H4 (cell line): ENCODE measurements around the gene KLF9. TPM values are rescaled to one million over a fixed set of nuclear protein-coding genes. Genes with fewer than 3 reads are reported as not detected.

Experiments used
- DNase-seq: peaks from one replicate; pipeline ENCODE4 v3.0.0-alpha.2; 2015; ENCODE audit warnings: low spot score
- total RNA-seq: library from RNA; depleted of rRNA; stranded (reverse); fragments of >200 nt; shearing (Covaris generic); gene quantifications from 2 replicates; pipeline ENCODE4 v1.2.3, GENCODE V29; 2014

The KLF9 gene
- total RNA-seq, 1 experiment from 2014 or later, result 17.4 TPM

DNA sequence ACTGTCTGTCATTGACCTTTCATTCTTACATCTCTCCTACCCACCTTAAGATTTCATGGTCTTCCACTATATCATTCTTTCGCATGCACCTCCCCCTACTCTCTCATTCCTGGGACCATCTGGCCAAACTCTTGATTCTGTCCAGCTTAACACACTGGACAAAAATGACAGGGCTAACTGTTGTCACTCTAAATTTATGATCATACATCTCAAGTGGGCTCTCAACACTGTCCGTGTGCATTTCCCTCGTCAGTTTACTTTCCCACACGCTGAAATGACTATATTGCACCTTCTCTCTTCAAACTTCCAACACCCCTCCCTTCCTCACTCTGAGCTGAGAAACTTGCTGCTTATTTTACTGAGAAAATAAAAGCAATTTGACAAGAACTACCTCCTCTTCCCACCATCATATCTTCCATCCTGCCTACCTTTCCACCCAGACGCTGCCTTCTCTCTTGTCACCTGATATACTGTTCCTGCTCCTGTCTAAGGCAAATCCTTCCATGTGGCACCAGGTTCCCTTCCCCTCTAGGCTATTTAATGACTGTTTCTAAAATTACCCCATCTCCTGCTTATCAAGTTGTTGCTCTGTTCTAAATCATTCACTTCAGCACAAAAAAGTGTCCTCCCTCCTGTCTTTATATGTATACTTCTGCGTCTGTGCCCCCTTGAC, 8.1 kb upstream of the KLF9 start:
- DNase-seq, result no peak

DNA sequence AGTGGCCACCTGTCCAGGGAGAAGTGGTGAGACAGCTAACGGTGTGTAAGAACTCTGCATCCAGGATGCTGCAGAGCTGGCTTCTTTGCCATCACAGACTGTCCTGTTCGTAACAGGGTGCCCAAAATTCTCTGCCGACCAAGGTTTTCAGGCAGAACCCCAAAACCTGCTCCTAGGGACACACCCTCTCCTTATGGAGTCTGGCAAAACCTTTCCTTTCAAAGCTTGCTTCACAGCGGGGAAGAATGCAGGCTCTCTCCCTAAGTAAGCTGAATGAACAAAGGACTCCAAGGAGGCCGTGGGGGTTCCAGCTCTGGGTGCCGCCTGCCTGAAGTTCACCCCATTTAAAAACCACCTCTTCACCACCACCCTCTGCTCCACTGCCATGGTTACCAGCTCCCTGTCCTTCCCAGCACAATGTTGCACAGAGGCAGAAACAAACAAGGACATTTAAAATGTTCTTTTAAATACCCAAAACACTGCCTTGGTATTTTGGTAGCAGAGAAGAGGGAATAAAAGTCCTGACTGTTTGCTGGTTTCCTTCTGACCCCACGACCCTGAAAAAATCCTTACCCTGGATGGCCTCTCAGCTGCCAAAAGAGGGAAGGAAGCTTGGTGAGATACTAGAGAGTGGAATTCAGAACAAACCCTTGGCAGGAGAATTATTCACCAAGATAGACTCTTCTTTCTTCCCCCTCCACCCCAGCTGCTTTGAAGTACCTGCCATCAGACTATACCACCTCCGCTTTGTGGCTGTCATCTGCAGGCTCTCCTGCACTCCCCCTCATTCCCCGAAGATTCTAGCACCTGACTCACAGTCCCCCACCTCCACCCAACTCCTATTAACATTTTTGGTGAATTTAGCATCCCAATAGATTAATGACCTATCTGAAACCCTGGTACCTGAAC, 7.1 kb upstream of the KLF9 start:
- DNase-seq, result no peak

DNA sequence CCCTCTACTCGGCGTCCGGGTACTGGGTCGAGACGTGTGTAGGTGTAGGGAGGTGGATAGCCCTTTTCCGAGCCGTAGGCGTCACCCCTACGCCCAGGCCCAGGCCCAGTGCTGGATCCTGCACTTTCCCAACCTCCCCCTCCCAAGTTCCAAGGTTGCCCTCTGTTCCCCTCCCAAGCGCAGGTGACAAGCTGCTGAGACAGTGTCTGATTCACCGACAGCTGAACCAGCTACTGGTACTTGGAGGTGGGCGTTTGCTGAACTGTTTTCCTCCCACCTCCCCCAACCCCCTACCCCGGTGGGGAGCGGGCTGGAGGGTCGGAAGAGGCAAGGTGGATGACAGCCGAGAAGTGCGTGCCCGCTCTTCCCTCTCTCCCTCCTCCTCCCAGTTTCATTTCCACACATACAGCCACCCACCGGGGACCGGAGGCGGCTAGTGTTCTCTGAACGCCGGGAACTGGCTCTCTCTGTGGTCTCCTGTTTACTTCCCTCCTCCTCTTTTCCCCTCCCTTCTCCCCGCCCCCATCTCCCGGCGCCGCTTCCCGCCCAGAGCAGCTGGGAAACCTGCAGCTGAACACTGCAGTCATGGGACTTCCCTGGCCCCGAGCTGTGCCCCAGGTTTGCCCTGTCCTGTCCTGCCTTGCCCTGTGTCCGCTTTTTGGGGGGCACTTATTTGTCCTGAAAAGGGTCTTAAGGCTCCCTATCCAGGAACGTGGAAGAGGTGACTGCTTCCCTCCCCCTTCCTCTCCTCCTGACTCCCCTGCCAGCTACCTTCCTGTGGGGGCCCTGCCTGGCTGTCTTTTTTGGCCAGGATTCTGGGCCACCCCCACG, 6.2 kb upstream of the KLF9 start:
- DNase-seq, result peak; percentile 88

DNA sequence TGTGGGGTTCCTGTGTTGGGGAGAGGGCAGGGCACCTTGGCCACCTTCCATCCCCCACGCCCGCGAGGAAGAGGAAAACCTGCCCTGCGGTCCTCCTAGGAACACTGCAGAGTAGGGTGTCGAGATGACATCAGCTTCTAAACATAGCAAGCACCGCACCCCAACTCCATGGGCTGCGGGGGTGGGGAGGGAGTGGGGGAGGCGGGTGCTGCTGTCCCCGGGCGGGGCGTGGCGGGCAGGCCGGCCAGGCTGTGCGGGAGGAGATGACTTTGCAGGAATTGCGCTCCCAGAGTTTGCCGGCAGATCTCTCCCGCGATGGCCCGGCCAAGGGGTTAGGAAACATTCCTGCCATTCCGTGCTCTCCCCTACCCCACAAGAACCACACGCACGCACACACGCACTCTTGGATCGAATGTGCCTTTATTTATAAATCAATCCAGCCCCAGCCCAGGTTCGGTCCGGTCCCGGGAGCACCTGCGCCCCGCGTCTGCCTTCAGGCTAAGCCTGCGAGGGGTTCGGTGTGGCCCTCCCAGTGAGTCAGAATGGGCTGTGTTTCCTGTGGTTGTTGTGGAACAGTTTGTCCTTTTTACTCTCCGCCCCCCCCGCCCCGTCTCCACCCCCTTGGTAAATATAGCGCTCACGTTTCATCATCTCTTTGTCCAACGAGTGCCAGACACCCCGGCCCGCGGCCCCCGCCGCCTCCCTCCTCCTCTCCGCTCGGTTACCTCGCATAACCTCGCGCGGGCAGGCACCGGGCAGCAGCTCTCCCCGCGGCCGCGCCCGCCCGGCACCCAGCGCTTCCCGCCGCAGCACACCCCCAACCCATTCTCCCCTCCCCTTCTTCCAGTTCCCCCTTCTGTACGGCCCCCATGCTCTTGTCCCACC, 5.3 kb upstream of the KLF9 start:
- DNase-seq, result peak; percentile 94

DNA sequence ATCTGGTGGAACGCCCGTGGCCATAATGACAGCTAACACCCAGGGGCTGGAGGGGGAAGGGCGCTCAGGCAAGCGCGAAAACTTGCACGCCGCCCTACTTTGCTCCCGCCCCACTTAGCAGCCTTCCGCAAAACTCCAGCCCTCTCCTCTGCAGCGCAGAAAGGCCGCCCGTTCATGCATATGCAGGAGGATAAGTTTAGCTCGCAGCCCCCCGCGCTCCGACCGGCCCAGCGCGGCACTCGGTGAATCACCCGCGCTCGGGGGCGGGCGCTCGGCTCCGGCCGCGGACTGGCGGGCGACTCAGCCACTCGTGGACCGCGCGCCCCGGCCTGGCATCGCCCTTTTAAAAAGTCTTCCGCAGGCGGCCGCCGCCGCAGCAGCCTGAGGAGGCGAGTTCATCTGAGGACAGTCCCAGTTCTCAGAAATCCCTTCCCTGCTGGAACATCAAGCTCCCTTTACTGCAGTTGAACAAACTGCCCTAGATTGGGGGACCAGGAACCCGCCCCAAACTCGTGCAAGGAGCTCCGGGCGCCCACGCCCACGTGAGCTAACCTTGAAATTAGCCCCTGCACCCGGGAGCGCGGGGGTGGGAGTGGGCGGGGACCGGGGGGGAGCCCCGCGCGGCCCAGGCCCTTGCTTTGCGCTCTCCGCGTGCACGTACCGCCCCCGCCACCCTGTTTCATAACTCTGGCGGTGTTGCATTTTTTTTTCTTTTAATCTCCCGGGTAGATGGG, 4.5 kb upstream of the KLF9 start:
- peak; percentile 92 for DNase-seq

DNA sequence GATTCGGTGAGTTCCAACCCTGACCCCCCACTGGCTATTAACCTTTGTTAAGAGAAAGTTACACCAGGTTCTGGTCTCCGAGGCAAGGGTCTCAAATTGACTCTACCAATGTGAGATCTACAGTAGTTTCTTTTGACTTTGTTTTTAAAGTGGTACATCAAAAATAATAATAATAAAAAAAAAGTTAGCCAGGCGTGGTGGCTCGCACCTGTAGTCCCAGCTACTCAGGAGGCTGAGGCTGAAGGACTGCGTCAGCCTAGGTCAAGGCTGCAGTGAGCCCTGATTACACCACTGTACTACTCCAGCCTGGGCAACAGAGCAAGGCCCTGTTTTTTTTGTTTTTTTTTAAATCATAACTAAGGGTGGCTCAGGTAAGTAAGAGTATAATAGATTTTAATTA, 1.0 kb upstream of the KLF9 start:
- no peak for DNase-seq

DNA sequence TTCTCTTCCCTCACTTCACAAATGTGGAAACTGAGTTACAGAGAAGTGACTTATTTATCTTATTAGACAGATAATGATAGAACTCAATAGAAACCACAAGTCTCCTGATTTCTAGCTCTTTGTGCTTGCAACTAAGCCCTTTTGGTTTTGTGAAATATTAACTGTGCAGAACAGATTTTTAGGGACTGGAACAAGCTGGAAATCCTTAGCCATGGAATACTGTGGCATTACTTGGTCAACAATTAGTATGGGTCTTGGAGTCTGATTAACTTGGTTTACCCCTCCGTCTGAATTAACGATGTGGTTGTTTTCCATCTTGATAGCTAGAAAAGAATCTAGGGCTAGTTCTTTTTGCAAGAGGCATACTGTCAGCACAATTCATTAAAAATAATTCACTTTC, 584 bp upstream of the KLF9 start:
- no peak for DNase-seq

DNA sequence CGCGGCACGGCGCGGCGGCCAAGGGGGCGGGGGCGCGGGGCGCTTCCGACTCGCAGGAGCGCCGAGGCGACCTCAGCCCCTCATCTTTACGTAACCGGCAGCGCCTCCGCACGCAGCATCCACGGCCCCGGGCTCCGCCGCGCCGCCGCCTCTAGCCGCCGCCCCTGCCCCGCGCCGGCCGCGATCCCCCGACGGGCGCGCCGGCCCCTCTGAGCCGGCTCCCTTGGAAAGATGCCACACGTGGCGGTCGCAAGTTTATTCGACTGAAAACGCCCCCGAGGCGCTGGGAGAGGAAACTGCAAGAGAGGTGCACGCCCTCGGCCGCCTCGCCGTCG, 1.0 kb downstream of the KLF9 start:
- DNase-seq, result no peak

DNA sequence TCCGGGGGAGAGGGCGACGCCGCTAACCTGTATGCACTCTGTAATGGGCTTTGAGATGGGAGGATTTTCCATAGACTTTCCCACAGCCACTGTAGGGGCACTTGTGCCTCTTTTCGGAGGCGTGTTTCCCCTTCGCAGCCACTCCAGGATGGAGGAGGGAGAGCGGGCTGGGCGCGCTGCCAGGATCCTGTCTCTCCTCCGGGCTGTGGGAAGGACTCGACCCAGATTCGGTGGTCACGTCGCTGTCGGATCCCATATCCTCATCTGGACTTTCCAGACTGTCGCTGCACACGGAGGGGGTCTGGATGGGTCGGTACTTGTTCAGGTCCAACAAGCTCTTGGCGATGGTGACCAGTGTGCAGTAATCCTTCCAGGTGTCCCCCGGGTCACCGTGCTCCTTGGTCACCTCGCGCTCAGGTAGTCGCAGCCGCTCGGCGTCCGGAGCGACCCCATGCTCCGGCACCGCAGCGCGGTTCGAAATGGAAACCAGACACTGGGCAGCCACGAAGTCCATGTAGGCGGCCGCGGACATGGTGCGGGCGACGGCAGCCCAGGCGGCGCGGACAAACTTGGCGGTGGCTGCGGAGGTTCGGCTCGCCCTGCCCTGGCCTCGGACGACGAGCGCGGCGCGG, 1.5 kb downstream of the KLF9 start:
- peak; percentile 68 for DNase-seq

DNA sequence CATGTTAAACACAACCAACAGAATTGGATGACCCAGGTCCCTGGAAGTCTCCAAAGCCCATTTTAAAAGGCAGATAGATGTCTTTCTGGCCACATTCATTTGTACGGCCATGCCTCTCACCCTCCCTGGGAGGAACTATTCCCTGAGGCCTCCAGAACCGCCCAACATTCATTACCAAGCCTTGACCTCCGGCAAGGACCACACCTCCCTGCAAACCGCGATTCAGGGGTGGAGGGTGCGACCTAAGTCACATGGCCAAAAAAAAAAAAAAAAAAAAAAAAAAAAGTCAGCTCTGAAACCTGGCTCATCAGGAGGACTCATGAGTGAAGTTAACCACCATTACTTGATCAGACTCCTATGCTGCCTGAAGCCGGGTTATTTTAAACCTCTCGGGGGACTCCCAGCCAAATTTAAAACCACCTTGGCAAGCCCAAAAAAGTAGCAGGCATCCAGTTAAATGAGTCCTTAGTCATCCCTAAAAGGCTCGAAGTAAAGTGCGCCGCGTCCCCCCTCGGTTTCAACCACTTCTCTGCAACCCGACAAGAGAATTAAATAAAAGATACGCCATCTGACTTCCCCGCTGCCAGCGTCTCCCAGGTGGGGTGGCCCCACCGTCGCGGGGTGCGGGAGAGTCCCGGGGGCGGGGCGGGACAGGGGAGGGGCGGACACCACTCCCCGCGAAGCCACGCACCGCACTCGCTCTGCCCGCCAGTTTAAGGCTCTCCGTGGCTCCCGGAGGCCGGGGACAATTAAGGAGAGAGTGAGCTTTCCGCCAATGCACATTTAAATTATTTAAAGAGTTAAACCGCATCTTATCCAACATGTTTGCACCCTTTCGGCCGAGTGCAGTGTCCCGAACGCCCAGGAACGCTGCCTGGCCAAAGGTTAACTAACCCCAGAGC, 2.3 kb downstream of the KLF9 start:
- DNase-seq, result peak; percentile 88

DNA sequence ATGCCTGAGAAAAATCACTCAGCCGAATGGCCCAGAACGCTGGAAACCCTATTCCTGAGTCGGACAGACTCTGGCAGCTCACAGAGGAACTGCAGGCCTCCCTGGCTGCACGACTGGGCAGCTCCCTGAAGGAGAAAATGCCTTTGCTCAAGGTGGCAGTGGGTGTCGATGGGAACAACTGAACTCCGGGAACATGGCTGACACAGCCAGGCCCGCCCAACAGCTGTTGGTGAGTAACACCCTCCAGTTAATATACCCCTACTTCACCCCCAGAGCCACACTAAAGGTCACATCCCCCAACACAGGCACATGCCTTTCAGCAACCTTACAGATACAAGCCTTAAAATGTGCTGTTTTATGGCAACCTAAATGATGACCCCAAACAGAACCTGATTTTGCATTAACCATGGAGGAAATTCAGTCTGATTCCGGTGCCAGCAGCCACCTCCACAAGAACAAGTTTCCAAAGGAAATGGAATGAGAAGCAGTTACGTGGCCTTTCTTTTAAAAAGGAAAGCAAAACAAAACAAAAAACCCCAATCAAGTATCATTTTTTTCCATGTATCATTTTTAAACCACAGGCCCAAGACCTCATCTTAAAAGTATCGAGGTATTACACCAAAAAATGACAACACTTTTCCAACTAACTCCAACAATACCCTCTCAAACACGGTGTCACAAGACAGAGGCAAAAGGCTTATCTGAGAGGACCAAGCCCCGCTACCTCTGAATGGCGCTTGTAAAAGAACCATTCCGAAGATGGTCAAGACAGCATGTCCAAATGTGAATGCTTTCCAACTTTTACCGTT, 3.1 kb downstream of the KLF9 start:
- peak; percentile 68 for DNase-seq

DNA sequence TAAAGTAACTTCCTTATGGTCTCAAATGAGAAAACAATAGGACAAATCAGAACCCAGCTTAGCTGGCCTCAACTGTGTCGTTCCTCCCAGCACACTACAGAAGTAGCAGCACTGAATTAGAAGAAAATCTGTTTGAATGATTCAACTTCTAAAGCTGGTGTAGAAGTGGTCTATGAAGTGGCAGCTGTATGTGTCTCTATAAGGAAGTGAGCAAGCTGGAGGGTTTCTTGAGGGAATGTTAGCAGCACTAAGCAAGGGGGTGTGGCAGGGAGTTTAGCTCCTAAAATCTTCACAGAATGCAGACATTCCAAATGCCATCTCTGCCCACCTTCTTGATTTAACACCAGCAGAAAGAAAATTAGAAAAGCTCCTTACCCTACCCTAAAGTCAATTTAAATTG, 4.1 kb downstream of the KLF9 start:
- DNase-seq, result peak; percentile 22

DNA sequence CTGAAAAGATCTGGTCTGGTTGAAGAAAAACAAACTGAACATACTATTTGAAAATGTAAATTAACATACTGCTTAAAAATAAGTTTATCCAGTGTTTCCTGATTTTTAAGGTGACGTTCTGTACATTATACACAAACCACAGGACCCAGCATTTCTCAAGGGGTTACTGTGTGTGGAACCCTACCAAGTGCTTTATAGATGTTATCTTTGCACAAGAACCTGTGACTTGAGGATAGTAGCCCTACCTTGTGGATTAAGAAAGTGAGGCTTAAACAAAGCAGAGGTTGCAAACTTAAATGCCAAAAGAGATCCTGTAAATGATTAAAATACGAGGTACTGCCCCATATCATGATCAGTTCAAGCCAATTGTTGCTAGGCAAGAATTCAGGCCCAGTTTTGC, 4.7 kb downstream of the KLF9 start:
- no peak for DNase-seq

DNA sequence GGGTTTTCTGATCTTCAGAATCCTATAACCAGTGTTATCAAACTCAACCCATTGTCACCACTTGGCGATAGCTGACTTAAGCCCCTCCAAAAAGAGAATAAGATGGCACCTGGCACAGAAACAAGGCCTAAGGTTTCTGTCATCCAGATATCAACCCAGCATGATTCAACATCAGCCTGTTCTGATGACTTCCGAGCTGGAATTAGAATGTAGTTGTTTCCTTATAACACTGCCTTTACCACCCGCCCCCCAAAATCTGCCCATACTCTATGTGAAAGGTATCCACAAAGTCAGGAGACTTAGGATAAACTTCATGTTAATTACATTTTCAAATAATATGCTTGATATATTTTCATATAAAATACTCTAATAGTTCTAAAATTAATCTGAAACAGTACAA, 5.2 kb downstream of the KLF9 start:
- DNase-seq, result no peak

DNA sequence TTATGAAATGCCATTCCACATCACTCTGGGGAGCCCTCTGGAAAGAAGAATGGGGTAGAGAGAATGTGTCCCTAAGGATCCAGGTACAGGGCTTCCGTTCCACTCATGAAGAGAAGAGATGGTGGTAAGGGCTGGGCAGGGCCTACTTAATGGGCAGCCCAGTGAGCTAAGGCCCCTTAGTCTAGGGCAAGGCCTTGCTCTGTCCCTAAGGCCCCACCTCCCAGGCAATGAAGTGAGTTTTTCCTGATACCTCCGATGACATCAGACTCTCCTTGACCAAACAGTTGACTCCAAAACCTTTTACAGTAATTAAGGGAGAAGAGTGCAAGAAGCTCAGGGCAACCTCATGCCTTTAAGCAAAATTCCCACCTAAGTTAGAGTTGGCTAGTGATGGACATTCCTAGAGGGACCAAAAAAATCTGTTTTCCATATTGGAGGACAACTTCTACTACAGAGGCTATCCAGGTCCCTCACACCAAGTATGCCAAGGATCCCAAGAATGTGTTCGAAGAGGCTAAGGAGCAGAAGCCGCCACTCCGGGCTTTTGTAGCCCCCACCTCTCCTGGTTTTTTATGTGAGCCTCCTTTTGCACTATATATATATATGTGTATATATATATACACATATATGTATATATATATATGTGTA, 5.9 kb downstream of the KLF9 start:
- no peak for DNase-seq

DNA sequence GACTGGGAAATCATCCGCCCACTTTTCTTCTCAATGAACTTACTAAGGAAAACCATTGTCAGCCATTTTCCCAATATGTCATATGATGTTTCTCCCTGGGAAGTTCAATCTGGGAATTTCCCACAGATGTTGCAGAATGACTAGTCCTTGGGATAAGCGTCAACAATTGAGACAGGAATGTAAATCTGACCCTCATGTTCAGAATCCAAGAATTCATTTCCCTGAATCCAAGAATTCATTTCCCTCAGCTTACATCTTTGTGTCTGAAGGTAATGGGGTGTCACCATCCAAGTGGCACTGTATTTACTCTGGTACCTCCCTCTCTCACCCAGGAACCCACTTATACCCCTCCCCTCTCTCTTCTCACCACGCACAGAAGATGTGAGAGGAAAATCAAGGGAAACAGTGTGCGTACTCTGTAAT, 7.4 kb downstream of the KLF9 start:
- DNase-seq, result peak; percentile 63

DNA sequence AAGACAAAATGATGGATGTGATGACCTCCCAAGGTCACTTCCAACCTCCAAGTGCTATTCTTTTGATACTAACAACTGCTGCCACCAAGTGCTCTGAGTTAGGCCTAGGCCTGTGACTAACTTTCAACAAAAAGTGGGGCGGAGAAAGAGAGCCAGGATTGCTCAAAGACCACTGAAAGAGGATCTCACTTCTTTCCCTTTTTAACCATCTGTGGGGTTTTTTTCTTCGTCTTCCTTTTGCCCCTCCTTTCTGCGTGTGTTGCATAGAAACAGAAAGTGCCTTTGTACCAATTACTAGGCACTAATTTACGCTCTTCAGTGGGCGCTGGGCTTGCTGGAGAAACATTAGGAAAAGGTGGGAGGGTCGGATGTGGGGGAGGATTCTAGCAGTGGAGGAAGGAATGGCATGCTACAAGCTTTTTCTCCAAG, 8.0 kb downstream of the KLF9 start:
- DNase-seq, result peak; percentile 38
